Sciatic nerve (tissue), 2 donors: ENCODE results near the gene MYOM3. TPM values are rescaled to one million over a fixed set of nuclear protein-coding genes. Genes with fewer than 3 reads are reported as not detected.
"Not testable (repeated sequence)": the region's sequence is repeated elsewhere in the genome, so short reads cannot be mapped to it uniquely, and the experiment has no call there.

ENCODE experiments used
- ATAC-seq: fragments of 200-7000 bp; cut with Tn5 transposase; one replicate; pipeline ENCODE4 v1.9.1; 2020; ENCODE audit warnings: mild to moderate bottlenecking, moderate library complexity
- DNase-seq: peaks from one replicate; pipeline ENCODE4 v3.0.0-alpha.2; 2020; ENCODE audit warnings: low spot score
- intact Hi-C: fragments of 100-400 bp; cut with DNase I; formaldehyde crosslinking; loops from one replicate; pipeline ENCODE4 v1.14.2; 2022
- total RNA-seq: library from RNA; stranded (reverse); fragmentation: NEBNext Ultra II Directional; extraction: Animal tissue kit (Norgen Biotek cat#: 25700); gene quantifications from one replicate; pipeline ENCODE4 v1.2.1, GENCODE V29; 2021
- donor health status: DM: no; HTN: no; CAD: no.
- donor health status: DM: no; HTN: no; CAD: no.

MYOM3 gene
- total RNA-seq, 1 donor from 2014 or later = 0.62 TPM

DNA sequence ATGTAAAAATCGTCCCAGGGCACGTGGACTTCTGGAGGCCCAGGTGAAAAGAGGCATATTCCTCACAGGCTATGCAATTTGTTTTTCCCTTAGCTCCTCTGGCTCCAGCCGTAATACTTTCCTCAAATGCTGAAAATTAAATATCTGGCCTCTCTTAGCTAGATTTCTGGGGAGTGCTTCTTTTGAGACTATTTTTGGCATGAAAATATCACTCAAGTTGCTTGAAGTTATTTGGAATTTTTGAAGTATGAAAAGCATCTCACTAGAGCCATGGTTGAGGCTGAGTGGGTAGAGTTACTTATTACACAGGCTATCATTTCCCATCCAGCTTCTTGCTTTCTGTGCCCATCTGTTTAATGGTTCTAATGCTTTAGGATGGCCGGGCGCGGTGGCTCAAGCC is 59.7 kb downstream of the MYOM3 start:
- intact Hi-C loops = no loop called here
- no peak for ATAC-seq
- no peak for DNase-seq

- DNase-seq (no peak), ATAC-seq (no peak)
- intact Hi-C loops = no loop called here
Measured at GRCh38 chr1:24051206-24051945, 60.6 kb downstream of the MYOM3 start.

- DNase-seq (no peak), ATAC-seq (no peak)
- intact Hi-C loops = no loop called here
Measured at GRCh38 chr1:24049733-24050132, 62.2 kb downstream of the MYOM3 start.

DNA sequence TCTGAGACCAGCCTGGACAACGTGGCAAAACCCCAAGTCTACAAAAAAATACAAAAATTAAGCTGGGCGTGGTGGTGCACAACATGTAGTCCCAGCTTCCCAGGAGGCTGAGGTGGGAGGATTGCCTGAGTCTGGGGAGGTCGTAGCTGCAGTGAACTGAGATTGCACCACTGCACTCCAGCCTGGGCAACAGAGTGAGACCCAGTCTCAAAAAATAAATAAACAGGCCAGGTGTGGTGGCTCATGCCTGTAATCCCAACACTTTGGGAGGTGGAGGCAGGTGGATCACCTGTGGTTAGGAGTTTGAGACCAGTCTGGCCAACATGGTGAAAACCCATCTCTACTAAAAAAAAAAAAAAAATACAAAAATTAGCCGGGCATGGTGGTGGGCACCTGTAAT is 63.0 kb downstream of the MYOM3 start:
- ATAC-seq, intact Hi-C loops, DNase-seq: not testable (repeated sequence)

DNA sequence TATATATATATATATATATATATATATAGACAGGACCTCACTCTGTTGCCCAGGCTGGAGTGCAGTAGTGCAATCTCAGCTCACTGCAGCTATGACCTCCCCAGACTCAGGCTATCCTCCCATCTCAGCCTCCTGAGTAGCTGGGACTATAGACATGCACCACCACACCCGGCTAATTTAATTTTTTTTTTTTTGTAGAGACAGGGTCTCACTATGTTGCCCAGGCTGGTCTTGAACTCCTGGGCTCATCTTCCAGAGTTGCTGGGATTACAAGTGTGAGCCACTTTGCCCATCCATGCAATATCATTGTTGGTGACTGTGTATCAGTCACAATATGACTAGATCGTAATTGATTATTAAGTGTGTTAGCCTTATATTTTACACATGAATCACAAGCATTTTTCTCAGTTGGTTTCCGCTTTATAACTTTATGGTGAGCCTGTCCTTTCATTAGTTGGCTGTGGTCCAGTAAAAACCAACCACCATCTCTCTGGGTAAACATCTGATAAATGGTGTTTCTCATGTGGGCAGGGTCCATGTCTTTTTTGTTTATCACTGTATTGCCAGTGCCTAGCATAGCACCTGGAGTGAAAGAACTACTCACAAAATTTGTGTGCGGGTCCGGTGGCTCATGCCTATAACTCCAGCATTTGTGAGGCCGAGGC is 63.6 kb downstream of the MYOM3 start:
- intact Hi-C loops = no loop called here

GRCh38 chr1:24047110-24047477 is 64.8 kb downstream of the MYOM3 start:
- DNase-seq = no peak
- intact Hi-C loops = no loop called here
- peak; percentile 74 for ATAC-seq

More for the DNA sequence above, 63.6 kb downstream of the MYOM3 start:
- DNase-seq (no peak), ATAC-seq (no peak)

GRCh38 chr1:24045771-24046170 is 66.2 kb downstream of the MYOM3 start:
- DNase-seq = no peak
- intact Hi-C loops = no loop called here
- peak; percentile 65 for ATAC-seq

DNA sequence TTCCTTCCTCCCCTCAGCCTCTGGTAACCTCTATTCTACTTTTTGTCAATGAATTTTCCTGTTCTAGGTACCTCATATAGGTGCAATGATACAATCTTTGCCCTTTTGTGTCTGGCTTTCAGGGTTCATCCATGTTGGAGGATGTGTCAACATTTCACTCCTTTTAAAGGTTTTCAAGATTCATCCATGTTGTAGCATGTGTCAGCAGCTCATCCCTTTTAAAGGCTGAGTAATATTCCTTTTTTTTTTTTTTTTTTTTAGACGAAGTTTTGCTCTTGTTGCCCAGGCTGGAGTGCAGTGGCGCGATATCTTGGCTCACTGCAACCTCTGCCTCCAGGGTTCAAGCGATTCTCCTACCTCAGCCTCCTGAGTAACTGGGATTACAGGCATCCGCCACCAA is 67.3 kb downstream of the MYOM3 start:
- intact Hi-C loops, ATAC-seq, DNase-seq: not testable (repeated sequence)

DNA sequence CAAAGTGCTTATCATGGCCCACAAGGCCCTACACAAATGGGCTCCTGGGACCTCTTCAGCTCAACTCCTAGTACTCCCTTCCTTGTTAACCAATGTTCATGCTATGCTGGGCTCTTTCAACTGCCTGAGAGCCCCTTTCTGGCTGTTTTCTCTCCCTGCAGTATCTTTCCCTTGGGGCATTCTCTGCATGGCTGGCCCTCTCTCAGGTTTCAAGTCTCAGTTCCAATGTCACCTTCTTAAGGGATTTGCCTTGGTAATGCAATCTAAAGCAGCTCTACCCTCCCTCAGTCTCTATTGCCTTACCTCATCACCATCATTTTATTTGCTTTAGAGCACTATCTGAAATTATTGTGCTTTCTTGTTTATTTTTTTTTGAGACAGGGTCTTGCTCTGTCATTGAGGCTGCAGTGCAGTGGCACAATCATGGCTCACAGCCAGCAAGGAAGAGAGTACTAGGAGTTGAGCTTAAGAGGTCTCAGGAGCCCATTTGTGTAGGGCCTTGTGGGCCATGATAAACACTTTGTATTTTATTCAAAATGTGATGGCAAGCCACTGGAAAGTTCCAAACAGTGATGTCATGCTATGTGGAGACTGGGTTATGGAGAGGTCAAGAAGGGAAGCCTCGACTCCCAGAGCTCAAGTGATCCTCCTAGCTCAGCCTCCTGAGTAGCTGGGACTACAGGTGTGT is 68.4 kb downstream of the MYOM3 start:
- DNase-seq (no peak), ATAC-seq (no peak)
- intact Hi-C loops = no loop called here

GRCh38 chr1:24042315-24042714 is 69.6 kb downstream of the MYOM3 start:
- no peak for ATAC-seq
- no peak for DNase-seq
- intact Hi-C loops = no loop called here

- peak; percentile 32 for ATAC-seq
- intact Hi-C loops = no loop called here
- DNase-seq = no peak
Measured at GRCh38 chr1:24036088-24036487, 75.8 kb downstream of the MYOM3 start.

GRCh38 chr1:24032981-24033380 is 79.0 kb downstream of the MYOM3 start:
- ATAC-seq = no peak
- intact Hi-C loops = no loop called here
- DNase-seq = no peak

DNA sequence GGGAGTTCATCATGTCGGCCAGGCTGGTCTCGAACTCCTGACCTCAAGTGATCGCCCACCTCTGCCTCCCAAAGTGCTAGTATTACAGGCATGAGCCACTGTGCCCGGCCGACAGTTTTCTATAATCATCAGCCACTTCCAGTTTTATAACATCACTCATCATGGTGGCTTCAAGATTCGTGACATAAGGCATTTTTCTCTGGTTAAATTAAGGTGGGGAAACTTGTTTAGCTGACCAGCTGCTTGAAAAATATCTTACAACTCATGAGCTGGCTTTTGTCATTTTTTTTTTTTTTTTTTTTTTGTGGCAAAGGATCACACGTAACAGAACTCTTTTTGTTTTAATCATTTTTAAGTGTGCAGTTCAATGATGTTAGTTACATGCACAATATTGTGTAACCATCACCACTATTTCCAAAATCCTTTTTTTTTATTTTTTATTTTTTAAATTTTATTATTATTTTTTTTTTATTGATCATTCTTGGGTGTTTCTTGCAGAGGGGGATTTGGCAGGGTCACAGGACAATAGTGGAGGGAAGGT is 80.9 kb downstream of the MYOM3 start:
- DNase-seq, intact Hi-C loops: not testable (repeated sequence)
- ATAC-seq = peak; percentile 62

DNA sequence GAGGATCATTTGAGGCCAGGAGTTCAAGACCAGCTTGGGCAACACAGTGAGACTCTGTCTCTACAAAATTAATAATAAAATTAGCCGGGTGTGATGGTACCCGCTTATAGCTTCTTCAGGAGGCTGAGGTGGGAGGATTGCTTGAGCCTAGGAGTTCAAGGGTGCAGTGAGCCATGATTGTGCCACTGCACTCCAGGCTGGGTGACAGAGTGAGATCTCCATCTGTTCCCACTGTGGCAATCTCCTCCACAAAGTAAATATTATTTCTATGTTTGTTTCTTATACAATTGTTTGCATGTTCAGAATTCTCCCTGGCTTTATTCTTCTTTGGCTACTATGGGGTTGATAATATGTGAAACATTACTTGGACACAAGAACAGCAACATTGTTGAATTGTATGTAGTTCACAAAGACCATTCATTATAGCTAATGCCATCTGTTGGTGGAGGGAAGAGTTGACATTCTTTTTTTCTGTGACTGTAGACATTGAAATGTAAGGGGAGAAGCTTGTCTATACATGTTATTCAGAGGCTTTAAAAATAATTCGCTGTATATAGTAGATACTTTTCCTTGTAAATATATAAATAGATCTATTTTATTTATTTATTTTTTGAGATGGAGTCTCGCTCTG is 84.0 kb downstream of the MYOM3 start:
- intact Hi-C loops = loop anchor here (5.0 kb wide), 1 partner anchor 71 kb away; the partner anchor contains the start of gene PNRC2
- DNase-seq = no peak
- ATAC-seq = peak; percentile 71

GRCh38 chr1:24022581-24023361 is 89.2 kb downstream of the MYOM3 start:
- peak; percentile 31 for DNase-seq
- intact Hi-C loops = no loop called here
- no peak for ATAC-seq

DNA sequence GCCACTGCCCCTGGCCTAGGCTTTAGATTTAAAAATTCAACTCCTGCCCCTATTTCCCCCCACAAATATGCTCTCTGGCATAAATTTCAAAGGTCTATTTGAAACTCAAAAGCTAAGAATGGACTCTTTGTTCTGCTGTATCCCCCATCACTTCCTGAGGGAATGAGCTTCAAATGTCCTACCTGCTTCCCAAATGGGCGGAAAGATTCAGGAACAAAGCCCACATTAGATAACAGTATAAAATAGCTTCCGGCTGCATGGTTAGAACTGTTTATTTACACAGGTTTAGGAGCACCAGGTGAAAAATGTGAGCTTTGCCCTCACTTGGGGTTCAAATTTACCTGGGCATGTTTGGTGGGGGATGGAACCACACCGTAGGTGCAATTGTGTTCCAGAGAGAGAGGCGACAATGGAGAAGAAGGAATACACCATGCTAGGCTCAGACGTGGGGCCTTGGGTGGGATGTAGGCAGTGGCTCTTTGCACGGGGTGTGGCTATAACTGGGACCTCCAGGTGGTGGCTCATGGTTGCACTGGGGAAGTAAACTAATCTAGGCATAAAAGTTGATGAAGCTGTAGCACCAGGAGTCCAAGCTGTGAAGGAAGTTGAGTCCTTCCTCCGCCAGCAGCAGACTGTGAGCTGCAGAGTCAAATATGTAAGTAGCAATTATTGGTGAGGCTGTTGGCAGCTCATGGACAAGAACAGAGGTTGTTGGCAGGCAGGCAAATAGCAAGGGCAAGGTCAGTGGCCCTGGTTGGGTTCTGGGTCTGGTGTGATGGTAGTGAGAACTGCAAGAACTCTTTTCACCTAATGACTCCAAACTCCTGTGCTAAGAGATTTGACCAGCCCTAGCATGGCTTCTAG is 90.3 kb downstream of the MYOM3 start:
- ATAC-seq (no peak), DNase-seq (no peak)
- intact Hi-C loops = no loop called here

- no peak for ATAC-seq
- DNase-seq = no peak
- intact Hi-C loops = no loop called here
Measured at GRCh38 chr1:24020470-24020869, 91.5 kb downstream of the MYOM3 start.

DNA sequence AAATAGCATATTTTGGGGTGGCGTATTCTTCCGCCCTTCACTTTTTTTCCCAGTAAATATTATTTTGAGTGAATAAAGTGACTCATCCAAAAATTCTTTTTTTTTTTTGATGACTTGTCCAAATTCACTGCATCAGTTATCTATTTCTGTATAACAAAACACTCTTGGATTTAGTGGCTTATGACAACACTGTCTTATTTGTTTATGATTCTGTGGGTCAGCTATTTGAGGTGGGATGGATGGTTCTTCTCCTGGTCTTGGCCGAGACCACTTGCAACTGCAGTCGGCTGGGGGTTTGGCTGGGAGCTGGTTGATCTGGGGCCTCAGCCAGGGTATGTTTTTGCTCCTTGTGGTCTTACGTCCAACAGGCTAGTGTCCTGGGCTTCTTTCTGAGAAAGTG is 91.9 kb downstream of the MYOM3 start:
- intact Hi-C loops = no loop called here

More for the DNA sequence above, 91.9 kb downstream of the MYOM3 start:
- DNase-seq (peak; percentile 78), ATAC-seq (peak; percentile 75)
